HEK293T (cell line): ENCODE measurements around the gene ZNF444.

Experiments
- CTCF ChIA-PET: fragments of 350-600 bp; formaldehyde crosslinking; extraction: SDS; loops from one replicate; lab custom pipeline; 2021; ENCODE audit warnings: antibody characterized with exemption, inconsistent platforms; lab: Yijun Ruan, JAX
- POLR2A ChIA-PET: fragments of 350-600 bp; formaldehyde crosslinking; extraction: SDS; loops from one replicate; lab custom pipeline; 2020; ENCODE audit warnings: antibody characterized with exemption, inconsistent platforms; lab: Yijun Ruan, JAX
- DNase-seq: peaks from one replicate; pipeline ENCODE4 v3.0.0; 2012; ENCODE audit warnings: mixed read lengths; ENCODE audit errors: extremely low spot score
- ARNT ChIP-seq: fragments of 450-650 bp; IDR thresholded peaks from 2 replicates; pipeline ENCODE4 v1.6.1; 2017; ENCODE audit warnings: mild to moderate bottlenecking
- BHLHE40 ChIP-seq: fragments of 450-650 bp; IDR thresholded peaks from 2 replicates; pipeline ENCODE4 v1.6.1; 2016; ENCODE audit warnings: mild to moderate bottlenecking, moderate library complexity, borderline replicate concordance
- CTBP1 ChIP-seq: fragments of 450-650 bp; IDR thresholded peaks from 2 replicates; pipeline ENCODE4 v1.6.1; 2016; ENCODE audit warnings: borderline replicate concordance
- ELF4 ChIP-seq: fragments of 450-650 bp; IDR thresholded peaks from 2 replicates; pipeline ENCODE4 v1.6.1; 2017; ENCODE audit warnings: antibody characterized with exemption
- FOXA1 ChIP-seq: fragments of 450-650 bp; IDR thresholded peaks from 2 replicates; pipeline ENCODE4 v1.6.1; 2016; ENCODE audit warnings: mild to moderate bottlenecking
- FOXK2 ChIP-seq: fragments of 450-650 bp; IDR thresholded peaks from 2 replicates; pipeline ENCODE4 v1.6.1; 2016; ENCODE audit warnings: mild to moderate bottlenecking
- FOXM1 ChIP-seq: fragments of 450-650 bp; IDR thresholded peaks from 2 replicates; pipeline ENCODE4 v1.6.1; 2017; ENCODE audit warnings: mild to moderate bottlenecking, borderline replicate concordance
- HDGF ChIP-seq: fragments of 450-650 bp; IDR thresholded peaks from 2 replicates; pipeline ENCODE4 v1.6.1; 2017; ENCODE audit warnings: antibody characterized with exemption, borderline replicate concordance
- L3MBTL2 ChIP-seq: fragments of 450-650 bp; conservative IDR thresholded peaks from 2 replicates; pipeline ENCODE4 v1.6.1; 2016; ENCODE audit warnings: mild to moderate bottlenecking
- LEF1 ChIP-seq: fragments of 450-650 bp; IDR thresholded peaks from 2 replicates; pipeline ENCODE4 v1.6.1; 2017; ENCODE audit warnings: mild to moderate bottlenecking, borderline replicate concordance
- NFRKB ChIP-seq: fragments of 450-650 bp; IDR thresholded peaks from 2 replicates; pipeline ENCODE4 v1.6.1; 2016; ENCODE audit warnings: mild to moderate bottlenecking, moderate library complexity
- PKNOX1 ChIP-seq: fragments of 450-650 bp; IDR thresholded peaks from 2 replicates; pipeline ENCODE4 v1.6.1; 2016
- SP1 ChIP-seq: fragments of 450-650 bp; IDR thresholded peaks from 2 replicates; pipeline ENCODE4 v1.6.1; 2017
- SUZ12 ChIP-seq: fragments of 450-650 bp; IDR thresholded peaks from 2 replicates; pipeline ENCODE4 v1.6.1; 2016; ENCODE audit warnings: mild to moderate bottlenecking
- TARDBP ChIP-seq: fragments of 450-650 bp; IDR thresholded peaks from 2 replicates; pipeline ENCODE4 v1.6.1; 2016
- ZNF384 ChIP-seq: fragments of 450-650 bp; IDR thresholded peaks from 2 replicates; pipeline ENCODE4 v1.6.1; 2016

ZNF444 gene

GRCh38 chr19:56134654-56134921 lies 6.5 kb upstream of the ZNF444 start:
- ChIA-PET POLR2A (interaction anchor here (2.0 kb wide), 1 partner anchor 14 kb away, joined by 6 read pairs; the partner anchor contains the start of gene ZNF787), CTCF (no interaction called here)
- TF ChIP-seq FOXK2 (no peak), TARDBP (no peak), ZNF384 (no peak), HDGF (no peak), LEF1 (no peak), NFRKB (no peak), BHLHE40 (no peak), L3MBTL2 (no peak), CTBP1 (no peak), FOXA1 (no peak), ARNT (no peak), PKNOX1 (no peak), SP1 (no peak), SUZ12 (no peak), FOXM1 (no peak), ELF4 (no peak)

GRCh38 chr19:56136362-56136761 lies 4.7 kb upstream of the ZNF444 start:
- TF ChIP-seq FOXM1 (no peak), SUZ12 (no peak), NFRKB (no peak), ZNF384 (no peak), PKNOX1 (no peak), FOXK2 (no peak), L3MBTL2 (no peak), CTBP1 (no peak), SP1 (no peak), ARNT (no peak), HDGF (no peak), TARDBP (no peak), FOXA1 (no peak), BHLHE40 (no peak)
- ChIA-PET POLR2A (interaction anchor here (1.3 kb wide), 1 partner anchor 16 kb away, joined by 6 read pairs; the partner anchor contains the start of gene ZNF787), CTCF (no interaction called here)
- no peak for DNase-seq

More at GRCh38 chr19:56134654-56134921, 6.5 kb upstream of the ZNF444 start:
- DNase-seq = no peak

- CTCF ChIA-PET = no interaction called here
- TF ChIP-seq ELF4 (no peak), HDGF (no peak), TARDBP (no peak), FOXK2 (no peak), SUZ12 (no peak), SP1 (no peak), LEF1 (no peak), CTBP1 (no peak), BHLHE40 (no peak), L3MBTL2 (no peak), ARNT (no peak)
- POLR2A ChIA-PET = no interaction called here
- DNase-seq = no peak
Measured at GRCh38 chr19:56137405-56137804, 3.7 kb upstream of the ZNF444 start.

- no peak for TF ChIP-seq CTBP1
- TF ChIP-seq NFRKB = no peak
- no peak for TF ChIP-seq ZNF384
- no peak for TF ChIP-seq FOXK2
- TF ChIP-seq BHLHE40 = no peak
- TF ChIP-seq SUZ12 = no peak
- TF ChIP-seq L3MBTL2 = no peak
- ChIA-PET POLR2A (interaction anchor here (1.2 kb wide), 1 partner anchor 17 kb away, joined by 3 read pairs; the partner anchor contains the start of gene ZNF787), CTCF (no interaction called here)
- DNase-seq = no peak
Measured at GRCh38 chr19:56138069-56138468, 3.0 kb upstream of the ZNF444 start.

GRCh38 chr19:56139847-56140582 lies 1.1 kb upstream of the ZNF444 start:
- no peak for DNase-seq
- TF ChIP-seq FOXM1 = no peak
- no peak for TF ChIP-seq NFRKB
- TF ChIP-seq CTBP1 = no peak
- no peak for TF ChIP-seq LEF1
- TF ChIP-seq PKNOX1 = no peak
- TF ChIP-seq TARDBP = no peak
- no peak for TF ChIP-seq HDGF
- TF ChIP-seq ARNT = no peak
- TF ChIP-seq FOXK2 = no peak
- no peak for TF ChIP-seq ELF4
- no peak for TF ChIP-seq SP1
- TF ChIP-seq ZNF384 = no peak
- no peak; the same call in 1 of the 2 replicates for TF ChIP-seq L3MBTL2
- TF ChIP-seq FOXA1 = no peak
- POLR2A ChIA-PET = no interaction called here
- CTCF ChIA-PET = no interaction called here
